ENCODE results near the gene AK5.

The AK5 gene

DNA sequence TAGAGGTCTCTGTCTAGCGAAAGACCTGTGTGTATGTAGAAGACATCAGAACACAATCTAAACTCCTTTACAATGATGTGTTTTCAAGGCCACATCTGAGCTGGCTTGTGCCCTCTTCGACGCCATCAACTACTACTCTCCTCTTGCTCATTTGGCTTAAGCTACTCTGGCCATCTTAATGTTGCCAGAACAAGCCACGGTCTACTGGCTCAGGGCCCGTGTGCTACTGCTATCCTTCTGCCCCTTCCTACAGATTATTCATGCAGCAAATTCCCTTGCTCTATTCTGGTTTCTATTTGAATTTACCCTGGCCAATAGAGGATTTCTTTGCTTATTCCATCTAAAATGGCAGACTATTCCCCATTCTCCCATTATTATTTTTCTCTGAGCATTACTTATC is 278.9 kb downstream of the AK5 start:
- DNase-seq (ENCODE audit: insufficient read length, low spot score) (no peak), FAIRE-seq (no peak)
- TF ChIP-seq POLR2A (IDR thresholded peaks at IDR 0.05; ENCODE audit: low read depth, low read length), result no peak

DNA sequence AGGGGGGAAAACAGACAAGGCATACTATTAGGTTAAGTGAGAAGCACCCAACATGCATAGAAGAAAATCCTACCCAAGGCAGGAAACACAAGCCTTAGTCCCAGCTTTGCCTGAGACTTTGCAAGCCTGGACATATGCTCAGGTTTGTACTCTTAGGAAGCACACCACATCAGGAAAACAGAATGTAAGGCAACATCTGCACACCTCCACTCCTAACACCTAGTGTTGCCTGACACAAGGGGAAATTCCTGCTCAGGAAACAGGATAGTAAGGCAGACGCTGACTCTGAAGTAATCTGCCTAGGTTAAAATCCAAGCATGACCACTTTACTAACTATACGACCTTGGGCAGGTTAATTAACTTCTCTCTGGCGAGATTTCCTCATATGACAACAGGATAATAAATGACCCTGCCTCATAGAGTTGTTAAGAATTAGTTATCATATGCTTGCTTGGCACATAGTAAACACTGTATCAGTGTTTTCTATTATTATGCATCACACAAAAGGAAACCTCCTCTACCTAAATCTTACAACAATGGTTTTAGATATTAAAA is 280.9 kb downstream of the AK5 start:
- FAIRE-seq (peak; percentile 11), DNase-seq (ENCODE audit: insufficient read length, low spot score) (no peak)
- no peak for TF ChIP-seq POLR2A (IDR thresholded peaks at IDR 0.05; ENCODE audit: low read depth, low read length)

DNA sequence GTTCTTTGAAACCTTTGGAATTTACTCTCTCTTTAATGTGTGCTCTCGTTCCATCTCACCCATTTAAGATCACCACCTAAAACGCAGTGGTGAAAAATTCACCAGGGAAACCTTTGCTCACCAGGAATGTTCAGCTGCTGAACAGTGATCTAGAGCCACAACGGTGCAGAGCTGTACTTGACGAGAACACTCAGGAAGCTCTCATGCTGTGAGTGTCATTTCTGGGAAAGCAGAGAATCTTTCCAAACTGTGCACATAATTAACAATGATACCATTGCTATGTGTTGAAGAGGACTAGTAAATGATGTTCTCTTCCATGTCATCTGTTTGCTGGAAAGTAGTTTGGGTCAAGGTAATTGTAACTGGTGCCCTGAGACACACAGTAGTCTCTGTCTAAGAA is 283.5 kb downstream of the AK5 start:
- TF ChIP-seq POLR2A (IDR thresholded peaks at IDR 0.05; ENCODE audit: low read depth, low read length), result no peak
- DNase-seq (ENCODE audit: insufficient read length, low spot score) (no peak), FAIRE-seq (peak; percentile 15)

DNA sequence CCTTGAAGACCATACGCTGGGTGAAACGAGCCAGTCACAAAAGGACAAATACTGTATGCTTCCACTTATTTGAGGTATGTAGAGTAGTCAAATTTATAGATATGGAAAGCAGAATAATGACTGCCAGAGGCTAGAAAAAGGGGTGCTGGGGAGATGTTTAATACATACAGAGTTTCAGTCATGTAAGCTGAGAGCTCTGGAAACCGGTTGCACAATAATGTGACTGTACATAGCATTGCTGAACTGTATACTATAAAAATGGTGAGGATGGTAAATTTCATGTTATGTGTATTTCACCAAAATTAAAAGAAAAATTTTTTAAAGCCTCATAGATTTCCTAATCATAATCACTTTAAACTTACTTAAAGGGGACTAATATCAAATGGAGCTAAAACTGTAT is 289.8 kb downstream of the AK5 start:
- DNase-seq (ENCODE audit: insufficient read length, low spot score), result no peak

DNA sequence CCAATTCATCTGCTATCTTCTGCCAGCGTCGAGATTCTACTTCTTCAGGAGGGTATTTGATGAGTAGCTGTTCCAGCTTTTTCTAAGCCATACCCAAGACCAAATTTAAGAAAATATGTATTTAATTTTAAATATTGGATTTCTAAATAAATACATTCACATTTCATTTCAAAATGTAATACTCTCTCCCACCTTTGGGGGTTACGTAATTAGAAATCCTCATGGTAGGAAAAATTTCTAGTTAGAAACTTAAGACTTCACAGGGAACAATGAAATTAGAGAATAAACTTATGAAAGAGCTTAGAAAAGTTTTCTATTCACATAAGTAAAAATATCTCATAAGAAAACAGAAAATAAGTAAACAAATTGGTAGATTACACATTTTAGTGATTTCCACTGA is 297.7 kb downstream of the AK5 start:
- DNase-seq (ENCODE audit: insufficient read length, low spot score) (no peak), FAIRE-seq (no peak)
- TF ChIP-seq POLR2A (IDR thresholded peaks at IDR 0.05; ENCODE audit: low read depth, low read length), result no peak

More for the DNA sequence above, 289.8 kb downstream of the AK5 start:
- FAIRE-seq, result no peak
- TF ChIP-seq POLR2A (IDR thresholded peaks at IDR 0.05; ENCODE audit: low read depth, low read length), result no peak

DNA sequence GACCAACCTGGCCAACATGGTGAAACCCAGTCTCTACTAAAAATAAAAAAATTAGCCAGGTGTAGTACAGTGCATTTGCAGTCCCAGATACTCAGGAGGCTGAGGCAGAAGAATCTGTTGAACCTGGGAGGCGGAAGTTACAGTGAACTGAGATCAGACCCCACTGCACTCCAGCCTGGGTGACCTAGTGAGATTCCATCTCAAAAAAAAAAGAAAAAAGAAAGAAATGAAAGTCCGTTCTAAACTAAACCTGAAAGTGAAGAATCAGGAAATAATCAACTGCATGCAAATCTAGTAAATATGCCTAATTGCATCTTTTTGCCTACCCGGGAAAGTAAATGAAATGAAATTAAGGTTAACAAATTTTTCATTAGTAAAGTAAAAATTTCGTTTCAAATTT is 301.1 kb downstream of the AK5 start:
- DNase-seq (ENCODE audit: insufficient read length, low spot score) (no peak), FAIRE-seq (no peak)
- TF ChIP-seq POLR2A (IDR thresholded peaks at IDR 0.05; ENCODE audit: low read depth, low read length), result no peak

DNA sequence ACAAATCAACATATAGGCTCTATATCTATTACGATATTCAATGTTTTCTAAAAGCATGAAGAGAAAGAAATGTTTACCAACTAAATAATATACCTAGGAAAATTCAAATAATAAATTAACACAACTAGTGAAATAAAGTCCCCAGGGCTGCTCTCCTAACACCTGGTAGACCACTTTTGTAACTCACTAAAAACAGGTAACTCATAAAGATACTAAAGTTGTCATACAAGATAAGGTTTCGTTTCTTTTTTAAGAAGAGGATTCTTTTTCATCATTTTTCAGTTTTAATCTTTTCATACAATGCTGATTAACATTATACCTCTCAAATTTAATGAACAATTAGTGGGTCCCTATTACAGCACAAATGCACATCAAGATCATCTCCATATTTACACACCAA is 301.7 kb downstream of the AK5 start:
- FAIRE-seq (no peak), DNase-seq (ENCODE audit: insufficient read length, low spot score) (no peak)
- TF ChIP-seq POLR2A (IDR thresholded peaks at IDR 0.05; ENCODE audit: low read depth, low read length), result no peak

DNA sequence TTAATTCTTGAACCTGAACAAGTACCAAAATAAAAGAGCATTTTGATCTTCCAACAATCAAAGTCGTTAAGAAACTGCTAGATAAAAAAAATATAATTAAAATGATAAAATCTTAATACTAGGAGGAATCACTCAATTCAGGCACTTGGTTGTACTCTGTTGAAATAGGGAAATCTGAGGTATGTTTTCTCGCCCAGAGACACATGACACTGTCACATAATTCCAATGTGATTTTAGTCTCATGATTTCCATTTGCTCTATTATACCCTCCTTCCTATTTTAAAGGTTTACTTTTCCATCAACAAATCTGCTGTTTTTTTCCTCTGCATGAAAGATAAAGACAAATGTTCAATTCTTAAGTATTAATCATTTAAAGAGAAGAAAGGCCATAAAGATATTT is 303.1 kb downstream of the AK5 start:
- TF ChIP-seq POLR2A (IDR thresholded peaks at IDR 0.05; ENCODE audit: low read depth, low read length), result no peak
- FAIRE-seq (no peak), DNase-seq (ENCODE audit: insufficient read length, low spot score) (no peak)

DNA sequence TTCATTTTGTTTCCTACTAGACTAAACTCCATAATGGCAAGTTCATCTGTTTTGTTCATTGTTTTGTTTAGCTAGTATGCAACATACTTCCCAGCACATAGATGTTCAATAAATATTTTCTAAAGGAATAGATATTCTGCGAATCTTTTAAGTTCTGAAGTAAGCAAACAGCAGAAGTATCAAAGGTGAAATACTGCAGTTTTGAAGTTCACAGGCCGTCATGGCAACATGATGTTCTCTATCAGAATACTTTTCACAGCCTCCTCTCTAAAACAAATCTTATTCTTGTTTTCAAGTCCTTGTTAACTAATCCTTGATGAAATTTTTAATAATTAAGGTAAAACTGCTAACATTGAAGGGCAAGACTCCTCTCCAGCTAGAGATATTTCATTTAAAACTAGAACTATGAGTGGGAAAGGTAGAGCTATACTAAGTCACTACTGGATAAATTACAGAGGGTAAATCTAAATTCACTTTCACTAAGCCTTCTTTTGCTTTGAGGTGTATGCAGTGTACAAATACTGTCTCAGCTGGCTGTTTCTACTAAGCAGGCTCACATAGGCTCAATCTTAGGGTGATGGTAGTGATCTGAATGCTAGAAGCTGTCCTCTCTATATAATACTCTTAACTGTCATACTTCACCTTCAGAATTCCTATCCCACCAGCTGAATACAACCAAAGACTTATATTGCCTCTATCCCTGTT is 303.9 kb downstream of the AK5 start:
- no peak for TF ChIP-seq POLR2A (IDR thresholded peaks at IDR 0.05; ENCODE audit: low read depth, low read length)
- DNase-seq (ENCODE audit: insufficient read length, low spot score) (no peak), FAIRE-seq (no peak)

DNA sequence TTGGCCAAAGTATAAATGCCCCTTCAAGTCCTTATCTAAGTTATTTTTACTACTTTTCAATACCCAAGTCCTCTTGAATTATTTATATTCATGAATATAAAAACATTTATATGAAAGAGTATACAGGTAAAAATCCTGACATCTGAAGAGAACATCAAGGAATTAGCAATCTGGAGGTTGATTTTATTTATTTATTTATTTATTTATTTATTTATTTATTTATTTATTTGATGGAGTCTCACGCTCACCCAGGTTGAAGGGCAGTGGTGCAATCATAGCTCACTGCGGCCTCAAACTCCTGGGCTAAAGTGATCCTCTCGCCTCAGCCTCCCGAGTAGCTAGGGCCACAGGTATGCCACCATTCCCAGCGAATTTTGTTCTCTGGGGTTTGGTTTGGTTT is 307.4 kb downstream of the AK5 start:
- DNase-seq (ENCODE audit: insufficient read length, low spot score), result no peak
- FAIRE-seq, result no peak
- no peak for TF ChIP-seq POLR2A (IDR thresholded peaks at IDR 0.05; ENCODE audit: low read depth, low read length)

DNA sequence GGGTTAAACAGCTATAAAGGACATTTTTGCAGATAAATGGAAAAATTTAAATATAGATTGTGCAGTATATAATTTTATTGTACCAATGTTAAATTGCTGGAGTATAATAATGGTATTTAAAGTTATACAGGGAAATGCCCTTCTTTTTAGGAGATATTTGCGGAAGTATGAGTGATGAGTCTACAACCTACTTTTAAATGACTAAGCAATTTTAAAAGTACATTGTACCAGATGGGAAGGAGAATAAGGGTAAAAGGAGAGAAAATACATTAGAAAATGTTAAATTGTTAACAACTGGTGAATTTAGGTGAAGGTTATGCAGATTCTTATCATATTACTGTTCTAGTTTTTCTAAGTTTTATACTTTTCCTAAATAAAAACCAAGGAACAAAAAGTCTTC is 308.8 kb downstream of the AK5 start:
- TF ChIP-seq POLR2A (IDR thresholded peaks at IDR 0.05; ENCODE audit: low read depth, low read length), result no peak
- no peak for DNase-seq (ENCODE audit: insufficient read length, low spot score)
- FAIRE-seq, result no peak

DNA sequence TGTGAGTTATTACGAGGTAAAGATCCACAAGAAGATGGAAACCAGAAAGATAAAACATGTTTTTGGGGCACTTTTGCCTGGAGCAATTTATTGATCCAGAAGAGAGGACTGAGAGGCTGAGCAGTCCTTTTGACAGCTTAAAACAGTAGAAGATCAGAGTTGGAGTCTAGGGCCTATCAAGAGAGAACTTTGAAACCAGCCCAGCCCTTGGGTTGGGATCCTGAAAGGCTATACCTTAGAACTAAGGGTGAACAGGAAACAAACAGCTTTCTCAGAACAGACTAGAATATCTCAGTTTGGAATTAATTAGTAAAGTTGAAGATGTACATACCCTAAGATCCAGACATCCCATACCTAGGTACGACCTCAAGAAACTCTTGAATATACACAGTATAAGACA is 311.1 kb downstream of the AK5 start:
- FAIRE-seq (peak; percentile 45), DNase-seq (ENCODE audit: insufficient read length, low spot score) (no peak)
- TF ChIP-seq POLR2A (IDR thresholded peaks at IDR 0.05; ENCODE audit: low read depth, low read length), result no peak

DNA sequence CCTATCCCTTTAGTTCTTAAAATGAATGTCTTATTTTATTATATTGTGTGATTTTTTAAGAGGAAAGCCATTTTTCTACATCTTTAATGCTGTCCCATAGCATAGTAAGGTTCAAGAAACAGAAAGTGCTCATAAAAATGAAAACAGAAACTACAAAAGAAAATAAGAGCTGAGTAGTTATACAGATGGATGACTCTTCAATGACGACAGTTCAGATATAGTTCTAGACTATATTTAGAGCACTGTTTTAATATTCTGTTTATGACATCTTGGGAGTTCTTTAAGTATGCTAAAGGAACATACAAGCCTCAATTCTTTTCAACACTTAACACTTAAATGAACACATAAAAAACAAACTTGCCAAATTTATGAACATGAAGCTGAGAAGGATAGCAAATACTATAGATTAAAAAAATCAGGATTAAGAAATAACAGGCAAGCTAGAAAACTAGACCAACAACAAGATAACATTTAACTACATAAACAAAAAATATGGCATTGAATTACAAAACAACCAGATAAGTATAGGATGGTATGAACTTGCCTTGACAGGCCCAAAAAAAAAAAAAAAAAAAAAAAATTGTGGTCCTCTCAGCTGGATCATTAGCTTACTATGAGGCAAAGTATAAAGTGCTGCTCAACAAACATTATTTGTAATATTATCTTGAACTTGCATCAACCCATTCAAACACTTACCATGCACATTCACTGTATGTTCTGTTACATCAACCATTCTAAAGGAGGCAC is 312.7 kb downstream of the AK5 start:
- FAIRE-seq, result peak; percentile 6
- no peak for TF ChIP-seq POLR2A (IDR thresholded peaks at IDR 0.05; ENCODE audit: low read depth, low read length)
- DNase-seq (ENCODE audit: insufficient read length, low spot score), result no peak

DNA sequence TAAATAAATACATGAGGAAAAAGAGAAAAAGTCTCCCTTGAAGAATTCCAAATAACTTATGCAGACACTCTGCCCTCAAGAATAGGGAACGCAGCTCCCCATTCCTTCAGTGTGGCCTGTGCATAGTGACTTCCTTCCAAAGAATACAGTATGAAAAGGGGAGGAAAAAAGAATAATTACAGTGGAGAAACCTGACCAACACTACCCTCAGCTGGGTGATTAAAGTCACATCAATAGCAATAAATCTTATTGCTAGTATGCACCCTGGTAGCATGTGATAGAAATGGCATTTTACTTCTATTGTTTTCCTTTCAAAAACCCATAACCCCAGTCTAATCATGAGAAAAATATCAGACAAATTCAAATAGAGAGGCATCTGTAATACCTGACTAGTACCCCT is 315.5 kb downstream of the AK5 start:
- TF ChIP-seq POLR2A (IDR thresholded peaks at IDR 0.05; ENCODE audit: low read depth, low read length), result no peak
- FAIRE-seq, result no peak
- DNase-seq (ENCODE audit: insufficient read length, low spot score), result no peak
